ENCODE measurements around the gene ENC1. TPM values are rescaled to one million over a fixed set of nuclear protein-coding genes. Genes with fewer than 3 reads are reported as not detected.

ENC1 gene
- total and polyA plus RNA-seq, 10 of the 15 experiments (the other 5 are each of a cell fraction or from before 2014, with no cell fraction given): 8.2 to 55.5 (median 32.1) TPM

GRCh38 chr5:74619308-74619707, 21.2 kb downstream of the ENC1 start:
- FAIRE-seq: no peak
- H3K9me3 ChIP-seq (replicated peaks; ENCODE audit: control insufficient read depth, insufficient read depth, low read length): no peaks in the 10 kb centered on the region; the same call in 2 of the 3 replicates
- no TSS peak for BruUV-seq (replicated peaks)
- ChIA-PET CTCF (interaction anchor here (1.1 kb wide), 1 partner anchor 22 kb away, joined by 4 read pairs; no protein-coding TSS in a partner anchor), POLR2A (no interaction called here), SMC1A (ENCODE audit: uncharacterized antibody, unreplicated experiment) (interaction anchor here (0.7 kb wide), 1 partner anchor 39 kb away, joined by 3 read pairs; no protein-coding TSS in a partner anchor), RAD21 (ENCODE audit: unreplicated experiment) (interaction anchor here (1.1 kb wide), 1 partner anchor 19 kb away, joined by 4 read pairs; no protein-coding TSS in a partner anchor)
- in situ Hi-C loops (cut with MboI): no loop called here
- DNase-seq (ENCODE audit: low read depth, low spot score): no peak
- H4K20me1 ChIP-seq (ENCODE audit: control insufficient read depth, insufficient read depth): no peaks in the 10 kb centered on the region
- no peaks in the 10 kb centered on the region for H3K79me2 ChIP-seq (ENCODE audit: control insufficient read depth, insufficient read depth, low read length)
- H3K27me3 ChIP-seq (replicated peaks in 1 of 2; ENCODE audit: control insufficient read depth in 2 of 2, insufficient read depth in 2 of 2, low read length in 1 of 2): no peaks in the 10 kb centered on the region
- TF ChIP-seq DPF2 (IDR thresholded peaks at IDR 0.05) (no peak), TBL1XR1 (IDR thresholded peaks at IDR 0.05; ENCODE audit: low read depth, low read length) (no peak), PAX8 (IDR thresholded peaks at IDR 0.05) (no peak), FOXM1 (IDR thresholded peaks at IDR 0.05; ENCODE audit: low read depth, low read length) (no peak), BACH1 (IDR thresholded peaks at IDR 0.05; ENCODE audit: borderline replicate concordance) (no peak), ZNF622 (IDR thresholded peaks at IDR 0.05) (no peak), TARDBP (IDR thresholded peaks at IDR 0.05; ENCODE audit: borderline replicate concordance) (no peak), RFX5 (IDR thresholded peaks at IDR 0.05; ENCODE audit: low read depth, low read length) (no peak), ATF7 (IDR thresholded peaks at IDR 0.05; ENCODE audit: low read depth) (no peak), SIN3A (IDR thresholded peaks at IDR 0.05; ENCODE audit: low read depth, low read length) (no peak), MTA3 (IDR thresholded peaks at IDR 0.05; ENCODE audit: borderline replicate concordance, low read length) (no peak), POLR2AphosphoS5 (IDR thresholded peaks at IDR 0.05; ENCODE audit: low read length) (no peak), NR2F1 (conservative IDR thresholded peaks at IDR 0.05) (no peak), CHD4 (IDR thresholded peaks at IDR 0.05) (no peak)
- TF ChIP-seq, protein P1, sequence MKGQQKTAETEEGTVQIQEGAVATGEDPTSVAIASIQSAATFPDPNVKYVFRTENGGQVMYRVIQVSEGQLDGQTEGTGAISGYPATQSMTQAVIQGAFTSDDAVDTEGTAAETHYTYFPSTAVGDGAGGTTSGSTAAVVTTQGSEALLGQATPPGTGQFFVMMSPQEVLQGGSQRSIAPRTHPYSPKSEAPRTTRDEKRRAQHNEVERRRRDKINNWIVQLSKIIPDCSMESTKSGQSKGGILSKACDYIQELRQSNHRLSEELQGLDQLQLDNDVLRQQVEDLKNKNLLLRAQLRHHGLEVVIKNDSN (IDR thresholded peaks at IDR 0.05; ENCODE audit: borderline replicate concordance, extremely low read length, insufficient read depth, low read depth, low read length): no peak
- no peak overlapping the region for H3K9ac ChIP-seq (ENCODE audit: control insufficient read depth, insufficient read depth, low read length)
- no peak for ATAC-seq
- no peaks in the 10 kb centered on the region; the same call in 1 of the 2 replicates for H3K4me1 ChIP-seq (ENCODE audit: control insufficient read depth, insufficient read depth, low read length)
- no peak overlapping the region for H2AFZ ChIP-seq (ENCODE audit: control insufficient read depth, low read depth, low read length)
- no peaks in the 10 kb centered on the region for H3K36me3 ChIP-seq (ENCODE audit: control insufficient read depth in 2 of 2, insufficient read depth in 2 of 2, low read length in 1 of 2)
- WGBS (ENCODE audit: insufficient coverage, insufficient replicate concordance, low lambda C conversion rate, missing lambda C conversion rate): 0% methylated on average over 1 of the region's 1 CpG
- intact Hi-C loops (cut with micrococcal nuclease; ENCODE audit: unreplicated experiment): no loop called here
- H3K27ac ChIP-seq (ENCODE audit: control insufficient read depth, insufficient read depth): no peak overlapping the region
- H3K4me2 ChIP-seq (ENCODE audit: control insufficient read depth, insufficient read depth): no peak overlapping the region
- H3K4me3 ChIP-seq: no peak overlapping the region

Measured in GM12878 (cell line).